Measurements from ENCODE around the gene PACSIN2.

The PACSIN2 gene

GRCh38 chr22:42860968-42861367 lies 154.0 kb downstream of the PACSIN2 start:
- no peak for DNase-seq (ENCODE audit: low read depth in 3 of 3)

- DNase-seq (ENCODE audit: low read depth in 3 of 3), result no peak
These were observed 157.0 kb downstream of the PACSIN2 start for GRCh38 chr22:42857845-42858481.

GRCh38 chr22:42856865-42857704 lies 157.9 kb downstream of the PACSIN2 start, which contains the start of gene ARFGAP3:
ARFGAP3 (minus strand) TSS chr22:42857273; CDS start chr22:42857182, 91 bp downstream.
- peak; percentile 93 to 96 (median 93) for DNase-seq (ENCODE audit: low read depth in 3 of 3)

GRCh38 chr22:42856179-42856864 lies 158.6 kb downstream of the PACSIN2 start:
- peak; percentile 28 to 46 (median 44) for DNase-seq (ENCODE audit: low read depth in 3 of 3)

- no peak for DNase-seq (ENCODE audit: low read depth in 3 of 3)
These were observed 159.2 kb downstream of the PACSIN2 start for GRCh38 chr22:42855721-42856120.

- no peak for DNase-seq (ENCODE audit: low read depth in 3 of 3)
These were observed 159.7 kb downstream of the PACSIN2 start for GRCh38 chr22:42855211-42855610.

GRCh38 chr22:42848941-42849550 lies 165.9 kb downstream of the PACSIN2 start:
- DNase-seq (ENCODE audit: low read depth in 3 of 3), result no peak

- no peak for DNase-seq (ENCODE audit: low read depth in 3 of 3)
These were observed 167.8 kb downstream of the PACSIN2 start for GRCh38 chr22:42847110-42847509.

- DNase-seq (ENCODE audit: low read depth in 3 of 3), result no peak
These were observed 170.2 kb downstream of the PACSIN2 start for GRCh38 chr22:42844756-42845155.

GRCh38 chr22:42842658-42843370 lies 172.1 kb downstream of the PACSIN2 start:
- DNase-seq (ENCODE audit: low read depth in 3 of 3), result no peak

GRCh38 chr22:42841444-42841843 lies 173.5 kb downstream of the PACSIN2 start:
- DNase-seq (ENCODE audit: low read depth in 3 of 3), result no peak

- DNase-seq (ENCODE audit: low read depth in 3 of 3), result no peak
These were observed 177.4 kb downstream of the PACSIN2 start for GRCh38 chr22:42837556-42837955.

GRCh38 chr22:42836026-42836425 lies 178.9 kb downstream of the PACSIN2 start:
- DNase-seq (ENCODE audit: low read depth in 3 of 3), result no peak

GRCh38 chr22:42834177-42834949 lies 180.6 kb downstream of the PACSIN2 start:
- DNase-seq (ENCODE audit: low read depth in 3 of 3), result no peak

GRCh38 chr22:42833104-42833503 lies 181.8 kb downstream of the PACSIN2 start:
- DNase-seq (ENCODE audit: low read depth in 3 of 3), result no peak

GRCh38 chr22:42831712-42832111 lies 183.2 kb downstream of the PACSIN2 start:
- no peak for DNase-seq (ENCODE audit: low read depth in 3 of 3)

- DNase-seq (ENCODE audit: low read depth in 3 of 3), result no peak
These were observed 184.8 kb downstream of the PACSIN2 start for GRCh38 chr22:42830161-42830560.

GRCh38 chr22:42829302-42829701 lies 185.6 kb downstream of the PACSIN2 start:
- no peak for DNase-seq (ENCODE audit: low read depth in 3 of 3)

GRCh38 chr22:42825796-42826195 lies 189.2 kb downstream of the PACSIN2 start:
- no peak for DNase-seq (ENCODE audit: low read depth in 3 of 3)

GRCh38 chr22:42821386-42821785 lies 193.6 kb downstream of the PACSIN2 start:
- DNase-seq (ENCODE audit: low read depth in 3 of 3), result no peak

Data from stimulated activated CD4-positive, alpha-beta T cell treated with anti-CD3 and anti-CD28 coated beads, TNF-alpha, amount 100 ng/mL, for 4 hours (primary cell).